GM12864 (cell line): Measurements from ENCODE around the gene MMP25.

Experiments
- DNase-seq: peaks from one replicate; pipeline ENCODE4 v3.0.0-alpha.2; 2011; ENCODE audit warnings: low read depth
- H3K4me3 ChIP-seq: 2 replicates; pipeline ENCODE4 v1.5.1; 2011; ENCODE audit warnings: mild to moderate bottlenecking, low read depth, low read length, control low read depth
- CTCF ChIP-seq: IDR thresholded peaks from 2 replicates; pipeline ENCODE4 v1.5.1; 2011; ENCODE audit warnings: low read depth, mild to moderate bottlenecking, moderate library complexity, low read length, control low read depth, inconsistent platforms; ENCODE audit errors: missing control alignments

MMP25 gene

GRCh38 chr16:3012246-3012645 is 34.1 kb upstream of the MMP25 start:
- TF ChIP-seq CTCF: no peak
- no peak overlapping the region for H3K4me3 ChIP-seq
- no peak for DNase-seq

GRCh38 chr16:3012828-3013420 is 33.4 kb upstream of the MMP25 start, which contains the start of gene CLDN9:
TSS of gene CLDN9 (plus strand) at chr16:3012923. CDS start at chr16:3013363, 440 bp downstream.
- no peak for TF ChIP-seq CTCF
- no peak for DNase-seq
- no peak within 1 kb of the TSS for H3K4me3 ChIP-seq

GRCh38 chr16:3013491-3013951 is 32.8 kb upstream of the MMP25 start:
- no peak for DNase-seq
- no peak for TF ChIP-seq CTCF
- H3K4me3 ChIP-seq: no peak overlapping the region

GRCh38 chr16:3013998-3014690 is 32.2 kb upstream of the MMP25 start:
- H3K4me3 ChIP-seq: no peak overlapping the region
- no peak for DNase-seq
- no peak for TF ChIP-seq CTCF

- no peak overlapping the region for H3K4me3 ChIP-seq
- no peak for DNase-seq
- no peak for TF ChIP-seq CTCF
These were observed 31.4 kb upstream of the MMP25 start for GRCh38 chr16:3014971-3015370.

GRCh38 chr16:3015865-3016521 is 30.4 kb upstream of the MMP25 start:
- H3K4me3 ChIP-seq: no peak overlapping the region
- TF ChIP-seq CTCF: no peak
- DNase-seq: no peak

GRCh38 chr16:3017344-3017743 is 29.0 kb upstream of the MMP25 start:
- no peak for DNase-seq
- TF ChIP-seq CTCF: no peak
- H3K4me3 ChIP-seq: no peak overlapping the region
